Spleen (tissue), 11 donors: ENCODE results near the gene CHD9. TPM values are rescaled to one million over a fixed set of nuclear protein-coding genes. Genes with fewer than 3 reads are reported as not detected.
"Not testable (repeated sequence)": the region's sequence is repeated elsewhere in the genome, so short reads cannot be mapped to it uniquely, and the experiment has no call there.

Experiments
- DNase-seq: peaks from one replicate; pipeline ENCODE4 v3.0.0-alpha.2; 2020
- H3K27ac ChIP-seq, 8 donors: fragments of 200-600 bp; sonication (generic) in 7 of 8; 1 replicate in 4 of 8; 2 replicates in 4 of 8; pipeline versions ENCODE4 v1.5.0 to v1.8.0; 2016 to 2021; ENCODE audit warnings: inconsistent platforms in 4 of 8, mild to moderate bottlenecking in 4 of 8, moderate library complexity in 1 of 8
- H3K27me3 ChIP-seq, 7 donors: fragments of 200-600 bp; sonication (generic) in 6 of 7; replicated peaks in 1 of 7; 1 replicate in 4 of 7; 2 replicates in 3 of 7; pipeline versions ENCODE4 v1.5.0 to v1.8.0; 2016 to 2021; ENCODE audit warnings: inconsistent platforms in 3 of 7, mild to moderate bottlenecking in 1 of 7
- H3K36me3 ChIP-seq, 6 donors: fragments of 200-600 bp; sonication (generic) in 5 of 6; 1 replicate in 4 of 6; 2 replicates in 2 of 6; pipeline versions ENCODE4 v1.5.0 to v1.8.0; 2016 to 2021; ENCODE audit warnings: inconsistent platforms in 2 of 6
- H3K4me1 ChIP-seq, 6 donors: fragments of 200-600 bp; sonication (generic) in 5 of 6; 1 replicate in 3 of 6; 2 replicates in 3 of 6; pipeline versions ENCODE4 v1.5.0 to v1.8.0; 2016 to 2021; ENCODE audit warnings: inconsistent platforms in 3 of 6
- H3K4me3 ChIP-seq, 8 donors: fragments of 200-600 bp; sonication (generic) in 7 of 8; 1 replicate in 4 of 8; 2 replicates in 4 of 8; pipeline versions ENCODE4 v1.5.0 to v1.8.0; 2016 to 2021; ENCODE audit warnings: inconsistent platforms in 4 of 8, mild to moderate bottlenecking in 4 of 8, moderate library complexity in 2 of 8
- H3K9me3 ChIP-seq, 8 donors: fragments of 200-600 bp; sonication (generic) in 7 of 8; 1 replicate in 4 of 8; 2 replicates in 4 of 8; pipeline versions ENCODE4 v1.5.0 to v1.8.0; 2016 to 2021; ENCODE audit warnings: inconsistent platforms in 4 of 8
- CTCF ChIP-seq, 11 experiments: fragments of 200-600 bp in 7 of 11; fragments of 450-650 bp in 4 of 11; sonication (generic) in 4 of 11; IDR thresholded peaks in 8 of 11; conservative IDR thresholded peaks in 3 of 11; 1 replicate in 7 of 11; 2 replicates in 4 of 11; pipeline versions ENCODE4 v1.4.0 to v1.8.0; 2016 to 2021; ENCODE audit warnings: antibody characterized with exemption in 11 of 11, inconsistent platforms in 4 of 11, mild to moderate bottlenecking in 1 of 11
- POLR2A ChIP-seq, 3 donors: fragments of 450-650 bp; IDR thresholded peaks; one replicate each; pipeline ENCODE4 v1.5.1; 2017; ENCODE audit warnings: antibody characterized with exemption in 3 of 3, mild to moderate bottlenecking in 1 of 3
- POLR2AphosphoS5 ChIP-seq, 3 donors: sonication (generic); formaldehyde crosslinking; IDR thresholded peaks; one replicate each; pipeline ENCODE4 v1.5.1; 2017; ENCODE audit warnings: antibody characterized with exemption in 3 of 3
- WGBS, 5 donors: extraction: QIAGEN DNeasy Blood & Tissue Kit in 3 of 5; methylation state at CpG; one replicate each; pipeline versions ENCODE4 v1.1.5 to v1.1.7; 2013 to 2018; 5-methylcytosine and 5-hydroxymethylcytosine counted together
- intact Hi-C: fragments of 100-400 bp; cut with DNase I; formaldehyde crosslinking; loops from one replicate; pipeline ENCODE4 v1.15.0; 2023; ENCODE audit warnings: low total_unique reads
- polyA plus RNA-seq, 3 donors: library from polyadenylated mRNA; stranded (reverse); fragments of 200-250 nt; gene quantifications; one replicate each; pipeline ENCODE4 v1.2.1, GENCODE V29; 2013
- total RNA-seq, 7 donors: library from RNA; depleted of rRNA in 3 of 7; stranded (reverse); fragments of >200 nt in 3 of 7; fragmentation: NEBNext Ultra II Directional in 4 of 7; extraction: Animal tissue kit (Norgen Biotek cat#: 25700) in 4 of 7; gene quantifications; one replicate each; pipeline versions ENCODE4 v1.1.0 to v1.2.1, GENCODE V29; 2016 to 2021
- donor health status: healthy with polysubstance abuse.
- donor health status: DM: no; HTN: no; CAD: no; lungs with moderate emphysema.
- donor health status: DM: no; HTN: no; CAD: no.
- donor health status: Bipolar disorder and iron deficiency.
- donor health status: healthy.
- donor health status: DM: no; HTN: no; CAD: no.
- donor health status: DM: yes; HTN: yes; CAD: no.

Gene CHD9
- total and polyA plus RNA-seq, 10 donors: 16.7 to 93.3 (median 76.0) TPM

GRCh38 chr16:53309457-53309856, 254.7 kb downstream of the CHD9 start:
- Histone ChIP-seq H3K4me1 (no peaks in the 10 kb centered on the region), H3K27me3 (no peaks in the 10 kb centered on the region), H3K27ac (no peak overlapping the region), H3K4me3 (no peak overlapping the region), H3K36me3 (peaks cover 0 to 100% (median 75%) of the 10 kb centered on the region in 6 donors), H3K9me3 (no peaks in the 10 kb centered on the region)
- no peak for DNase-seq
- intact Hi-C loops: no loop called here
- WGBS, 5 donors: 89 to 97% (median 95%) methylated on average over 3 of the region's 3 CpGs
- no peak for TF ChIP-seq POLR2AphosphoS5 (IDR thresholded peaks at IDR 0.05)
- TF ChIP-seq POLR2A (IDR thresholded peaks at IDR 0.05): no peak
- no peak for TF ChIP-seq CTCF (IDR thresholded peaks at IDR 0.05 in 8 of 11, conservative IDR thresholded peaks at IDR 0.05 in 3 of 11)

GRCh38 chr16:53320992-53321391, 266.2 kb downstream of the CHD9 start:
- DNase-seq: no peak
- Histone ChIP-seq H3K27ac (no peak overlapping the region), H3K27me3 (no peaks in the 10 kb centered on the region), H3K36me3 (peaks cover 0 to 100% (median 80%) of the 10 kb centered on the region in 6 donors), H3K9me3 (no peaks in the 10 kb centered on the region), H3K4me3 (no peak overlapping the region), H3K4me1 (no peaks in the 10 kb centered on the region)
- TF ChIP-seq POLR2A (IDR thresholded peaks at IDR 0.05) (no peak), CTCF (IDR thresholded peaks at IDR 0.05 in 8 of 11, conservative IDR thresholded peaks at IDR 0.05 in 3 of 11) (no peak)
- intact Hi-C loops: no loop called here
- WGBS, 5 donors: 96 to 100% (median 99%) methylated on average over 2 of the region's 2 CpGs

GRCh38 chr16:53323924-53324323, 269.1 kb downstream of the CHD9 start:
- H3K4me1 ChIP-seq: no peaks in the 10 kb centered on the region
- no peak overlapping the region for H3K27ac ChIP-seq
- H3K4me3 ChIP-seq: no peak overlapping the region
- intact Hi-C loops: no loop called here
- DNase-seq: no peak
- H3K36me3 ChIP-seq: peaks cover 0 to 82% (median 54%) of the 10 kb centered on the region in 6 donors
- WGBS, 5 donors: 66 to 87% (median 75%) methylated on average over 5 of the region's 5 CpGs
- peaks cover 0 to 2% (median 0%) of the 10 kb centered on the region in 8 donors for H3K9me3 ChIP-seq
- no peak for TF ChIP-seq POLR2AphosphoS5 (IDR thresholded peaks at IDR 0.05)
- no peak for TF ChIP-seq POLR2A (IDR thresholded peaks at IDR 0.05)
- no peak for TF ChIP-seq CTCF (IDR thresholded peaks at IDR 0.05 in 8 of 11, conservative IDR thresholded peaks at IDR 0.05 in 3 of 11)
- no peaks in the 10 kb centered on the region for H3K27me3 ChIP-seq

- H3K4me1 ChIP-seq, intact Hi-C loops, H3K4me3 ChIP-seq, H3K27ac ChIP-seq, DNase-seq, H3K27me3 ChIP-seq: not testable (repeated sequence)
- H3K36me3 ChIP-seq: peaks cover 0 to 11% (median 1%) of the 10 kb centered on the region in 6 donors
- 89 to 99% (median 95%) methylated on average over 2 to 3 of the region's 3 CpGs for WGBS, 5 donors
- peaks cover 0 to 20% (median 14%) of the 10 kb centered on the region in 8 donors for H3K9me3 ChIP-seq
These were observed 276.2 kb downstream of the CHD9 start for GRCh38 chr16:53330991-53331390.

- Histone ChIP-seq H3K9me3 (peaks cover 0 to 19% (median 14%) of the 10 kb centered on the region in 8 donors), H3K27me3 (no peaks in the 10 kb centered on the region), H3K27ac (no peak overlapping the region), H3K36me3 (no peaks in the 10 kb centered on the region), H3K4me1 (peaks cover 0 to 4% (median 0%) of the 10 kb centered on the region in 6 donors), H3K4me3 (no peak overlapping the region)
- intact Hi-C loops: no loop called here
- WGBS, 5 donors: 67 to 78% (median 74%) methylated on average over 4 of the region's 4 CpGs
- TF ChIP-seq POLR2A (IDR thresholded peaks at IDR 0.05) (no peak), POLR2AphosphoS5 (IDR thresholded peaks at IDR 0.05) (no peak)
- DNase-seq: no peak
These were observed 279.8 kb downstream of the CHD9 start for GRCh38 chr16:53334581-53334980.
